Mesothelial cell of epicardium (in vitro differentiated cells): Measurements from ENCODE around the gene PRPF39. TPM values are rescaled to one million over a fixed set of nuclear protein-coding genes. Genes with fewer than 3 reads are reported as not detected.
"Not testable (repeated sequence)": the region's sequence is repeated elsewhere in the genome, so short reads cannot be mapped to it uniquely, and the experiment has no call there.

ENCODE experiments used
- DNase-seq, 2 experiments: peaks; one replicate each; pipeline ENCODE4 v3.0.0; 2021; ENCODE audit warnings: low spot score in 2 of 2; ENCODE audit not compliant: unreplicated experiment in 2 of 2
- H3K27ac Mint-ChIP-seq: 2 replicates; pipeline ENCODE4 v1.8.0; 2021; ENCODE audit warnings: mixed read lengths
- H3K27me3 Mint-ChIP-seq: 2 replicates; pipeline ENCODE4 v1.8.0; 2021; ENCODE audit warnings: low read depth, mixed read lengths
- H3K36me3 Mint-ChIP-seq: 2 replicates; pipeline ENCODE4 v1.8.0; 2021; ENCODE audit warnings: mixed read lengths
- H3K4me1 Mint-ChIP-seq: 2 replicates; pipeline ENCODE4 v1.8.0; 2021; ENCODE audit warnings: mixed read lengths
- H3K4me3 Mint-ChIP-seq: 2 replicates; pipeline ENCODE4 v1.8.0; 2021; ENCODE audit warnings: mild to moderate bottlenecking, moderate library complexity, mixed read lengths
- H3K9me3 Mint-ChIP-seq: 2 replicates; pipeline ENCODE4 v1.8.0; 2021; ENCODE audit warnings: mixed read lengths
- CTCF ChIP-seq: fragments of 200-600 bp; sonication (generic); IDR thresholded peaks from one replicate; pipeline ENCODE4 v1.5.0; 2021; ENCODE audit warnings: antibody characterized with exemption; ENCODE audit not compliant: unreplicated experiment
- total RNA-seq: library from RNA; stranded (reverse); gene quantifications from 3 replicates; pipeline ENCODE4 v1.2.1, GENCODE V29; 2021

The PRPF39 gene
- total RNA-seq, 1 donor from 2014 or later = 82.4 TPM

DNA sequence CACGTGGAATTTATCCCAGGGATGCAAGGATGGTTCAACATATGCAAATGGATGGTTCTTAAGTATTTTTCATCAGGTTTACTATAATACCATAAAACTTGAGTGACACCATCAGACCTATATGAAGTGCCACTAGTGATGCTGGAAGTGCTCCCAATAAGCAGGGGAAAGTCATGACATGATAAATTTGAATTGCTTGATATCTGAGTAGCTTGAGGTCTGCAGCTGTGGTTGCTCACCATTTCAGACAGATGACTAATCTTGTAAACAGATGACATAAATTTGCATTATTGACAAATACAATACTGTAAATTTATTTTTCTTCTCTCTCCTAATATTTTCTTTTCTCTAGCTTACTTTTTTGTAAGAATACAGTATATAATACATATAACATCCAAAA, 13.7 kb upstream of the PRPF39 start:
- Mint-ChIP-seq H3K9me3 (peaks cover 3% of the 10 kb centered on the region), H3K27ac (no peak overlapping the region), H3K4me1 (peaks cover 4% of the 10 kb centered on the region), H3K4me3 (no peak overlapping the region), H3K27me3 (no peaks in the 10 kb centered on the region), H3K36me3 (peaks cover 12% of the 10 kb centered on the region)
- TF ChIP-seq CTCF = no peak
- no peak for DNase-seq

- peaks cover 10% of the 10 kb centered on the region for H3K36me3 Mint-ChIP-seq
- no peak overlapping the region for H3K27ac Mint-ChIP-seq
- H3K9me3 Mint-ChIP-seq = peaks cover 3% of the 10 kb centered on the region
Observed at GRCh38 chr14:45072126-45072525, 11.8 kb upstream of the PRPF39 start.

DNA sequence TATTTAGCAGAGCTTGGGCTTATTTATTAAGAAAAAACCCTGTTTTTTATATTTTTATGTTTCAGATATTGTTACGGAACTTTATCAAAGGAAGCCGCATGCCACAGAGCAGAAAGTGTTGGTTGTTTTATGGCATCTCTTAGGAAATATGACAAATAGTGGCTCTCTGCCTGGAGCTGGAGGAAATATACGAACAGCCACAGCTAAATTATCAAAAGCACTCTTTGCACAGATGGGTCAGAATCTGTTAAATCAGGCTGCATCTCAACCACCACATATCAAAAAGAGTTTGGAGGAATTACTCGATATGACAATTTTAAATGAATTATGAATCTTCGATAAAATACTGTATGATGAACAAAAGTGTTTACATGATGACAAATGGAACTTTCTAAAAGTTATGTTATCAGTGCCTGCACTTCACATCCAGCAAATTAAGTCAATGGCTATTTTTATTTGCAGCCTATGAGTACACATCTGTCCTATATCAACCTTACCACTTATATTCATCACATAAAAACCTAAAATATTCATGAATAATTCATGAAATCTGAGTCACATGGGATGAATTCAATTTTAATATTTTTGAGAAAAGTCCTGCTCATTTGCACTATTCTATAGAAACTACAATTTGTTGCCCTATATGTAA, 10.6 kb upstream of the PRPF39 start:
- Mint-ChIP-seq H3K4me3 (no peak overlapping the region), H3K27ac (no peak overlapping the region), H3K36me3 (peaks cover 10% of the 10 kb centered on the region), H3K4me1 (no peaks in the 10 kb centered on the region), H3K27me3 (no peaks in the 10 kb centered on the region), H3K9me3 (peaks cover 3% of the 10 kb centered on the region)
- TF ChIP-seq CTCF = no peak
- no peak for DNase-seq

More at GRCh38 chr14:45072126-45072525, 11.8 kb upstream of the PRPF39 start:
- no peaks in the 10 kb centered on the region for H3K4me1 Mint-ChIP-seq
- DNase-seq = no peak
- H3K27me3 Mint-ChIP-seq = no peaks in the 10 kb centered on the region
- H3K4me3 Mint-ChIP-seq = no peak overlapping the region
- TF ChIP-seq CTCF = no peak

DNA sequence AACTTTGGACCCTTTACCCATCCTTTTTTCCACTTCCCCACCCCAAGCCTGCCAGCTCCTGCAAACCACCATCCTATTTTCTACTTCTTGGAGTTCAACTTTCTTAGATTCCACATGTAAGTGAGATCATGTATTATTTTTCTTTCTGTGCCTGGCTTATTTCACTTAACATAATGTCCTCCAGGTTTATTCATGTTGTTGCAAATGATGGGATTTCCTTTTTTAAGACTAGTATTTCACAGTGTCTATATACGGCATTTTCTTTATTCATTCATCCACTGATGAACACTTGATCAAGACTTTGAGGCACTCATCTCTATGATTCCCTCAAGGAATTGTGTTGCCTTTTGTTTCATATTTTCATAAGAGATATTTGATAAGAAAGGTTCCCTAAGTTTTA, 5.6 kb upstream of the PRPF39 start:
- Mint-ChIP-seq H3K4me1 (peaks cover 2% of the 10 kb centered on the region), H3K27me3 (no peaks in the 10 kb centered on the region), H3K36me3 (no peaks in the 10 kb centered on the region), H3K4me3 (no peak overlapping the region), H3K9me3 (no peaks in the 10 kb centered on the region), H3K27ac (no peak overlapping the region)
- TF ChIP-seq CTCF = no peak
- DNase-seq = no peak

GRCh38 chr14:45080416-45080968, 3.4 kb upstream of the PRPF39 start:
- H3K9me3 Mint-ChIP-seq, DNase-seq, H3K36me3 Mint-ChIP-seq, H3K4me3 Mint-ChIP-seq, H3K27ac Mint-ChIP-seq, H3K27me3 Mint-ChIP-seq: not testable (repeated sequence)
- H3K4me1 Mint-ChIP-seq = peaks cover 14% of the 10 kb centered on the region

- peaks cover 20% of the 10 kb centered on the region for H3K4me1 Mint-ChIP-seq
- not testable (repeated sequence) for H3K27ac Mint-ChIP-seq, H3K9me3 Mint-ChIP-seq, H3K4me3 Mint-ChIP-seq, H3K27me3 Mint-ChIP-seq, DNase-seq, H3K36me3 Mint-ChIP-seq
Observed at GRCh38 chr14:45081096-45081495, 2.8 kb upstream of the PRPF39 start.
